Endodermal cell (in vitro differentiated cells): ENCODE results near the gene COX20. TPM values are rescaled to one million over a fixed set of nuclear protein-coding genes. Genes with fewer than 3 reads are reported as not detected.

ENCODE experiments used
- DNase-seq: peaks from one replicate; pipeline ENCODE4 v3.0.0-alpha.2; 2017
- H3K27ac ChIP-seq: 2 replicates; pipeline ENCODE4 v1.5.1; 2013; ENCODE audit warnings: mild to moderate bottlenecking, low read depth, low read length, moderate library complexity
- H3K27me3 ChIP-seq: 2 replicates; pipeline ENCODE4 v1.6.1; 2013; ENCODE audit warnings: mild to moderate bottlenecking, low read length, moderate library complexity; ENCODE audit not compliant: insufficient read depth, control insufficient read depth, poor library complexity, severe bottlenecking
- H3K36me3 ChIP-seq: 2 replicates; pipeline ENCODE4 v1.7.0; 2013; ENCODE audit warnings: mild to moderate bottlenecking, low read length, moderate library complexity; ENCODE audit not compliant: control insufficient read depth, insufficient read depth
- H3K4me1 ChIP-seq: one replicate; pipeline ENCODE4 v1.7.0; 2013; ENCODE audit warnings: low read length; ENCODE audit not compliant: control insufficient read depth, insufficient read depth
- H3K4me3 ChIP-seq: 2 replicates; pipeline ENCODE4 v1.5.1; 2013; ENCODE audit warnings: mild to moderate bottlenecking, low read length, moderate library complexity
- H3K9ac ChIP-seq: 2 replicates; pipeline ENCODE4 v1.6.1; 2013; ENCODE audit warnings: mild to moderate bottlenecking, low read length, moderate library complexity; ENCODE audit not compliant: poor library complexity, severe bottlenecking; ENCODE audit errors: extremely low read depth
- H3K9me3 ChIP-seq: 2 replicates; pipeline ENCODE4 v1.6.1; 2013; ENCODE audit warnings: mild to moderate bottlenecking, low read length, moderate library complexity; ENCODE audit not compliant: control insufficient read depth
- H3K27ac Mint-ChIP-seq: 2 replicates; pipeline ENCODE4 v1.8.0; 2020; ENCODE audit warnings: mixed read lengths
- H3K27me3 Mint-ChIP-seq: 2 replicates; pipeline ENCODE4 v1.8.0; 2021; ENCODE audit warnings: mild to moderate bottlenecking, mixed read lengths; ENCODE audit not compliant: insufficient read depth
- H3K36me3 Mint-ChIP-seq: 2 replicates; pipeline ENCODE4 v1.8.0; 2020; ENCODE audit warnings: low read depth, mixed read lengths
- H3K4me1 Mint-ChIP-seq: 2 replicates; pipeline ENCODE4 v1.8.0; 2020; ENCODE audit warnings: mixed read lengths
- H3K4me3 Mint-ChIP-seq: 2 replicates; pipeline ENCODE4 v1.8.0; 2020; ENCODE audit warnings: mild to moderate bottlenecking, moderate library complexity, mixed read lengths
- H3K9me3 Mint-ChIP-seq: 2 replicates; pipeline ENCODE4 v1.8.0; 2020; ENCODE audit warnings: mild to moderate bottlenecking, mixed read lengths
- CTCF ChIP-seq: fragments of 200-600 bp; sonication (generic); conservative IDR thresholded peaks from 2 replicates; pipeline ENCODE4 v1.5.0; 2021; ENCODE audit warnings: antibody characterized with exemption, mild to moderate bottlenecking
- WGBS, 2 experiments: methylation state at CpG; one replicate each; pipeline versions ENCODE4 v1.1.5 to v1.1.7; 2013; ENCODE audit warnings: missing lambda C conversion rate in 2 of 2, mixed read lengths in 1 of 2; ENCODE audit not compliant: insufficient coverage in 1 of 2, insufficient read length in 1 of 2; 5-methylcytosine and 5-hydroxymethylcytosine counted together
- total RNA-seq, 2 donors: library from RNA; stranded (reverse); fragmentation: NEBNext Ultra II Directional in 1 of 2; extraction: Animal tissue kit (Norgen Biotek cat#: 25700) in 1 of 2; gene quantifications; 2 replicates in 1 of 2; 3 replicates in 1 of 2; pipeline ENCODE4 v1.2.1, GENCODE V29; 2021

Gene COX20
- total RNA-seq, 2 donors from 2014 or later = 19.5 to 23.4 TPM

GRCh38 chr1:244846653-244847052, 11.2 kb downstream of the COX20 start:
- H3K27ac Mint-ChIP-seq = no peak overlapping the region
- no peak for TF ChIP-seq CTCF
- Histone ChIP-seq H3K27ac (no peak overlapping the region), H3K27me3 (no peaks in the 10 kb centered on the region), H3K9ac (no peak overlapping the region), H3K4me1 (no peaks in the 10 kb centered on the region), H3K36me3 (peaks cover 98% of the 10 kb centered on the region), H3K9me3 (no peaks in the 10 kb centered on the region), H3K4me3 (no peak overlapping the region)
- H3K27me3 Mint-ChIP-seq = no peaks in the 10 kb centered on the region
- DNase-seq = no peak
- H3K36me3 Mint-ChIP-seq = peaks cover 79% of the 10 kb centered on the region
- WGBS, 2 experiments = 93 to 100% methylated on average over 1 to 6 of the region's 6 CpGs
- no peaks in the 10 kb centered on the region for H3K4me1 Mint-ChIP-seq
- H3K9me3 Mint-ChIP-seq = no peaks in the 10 kb centered on the region
- H3K4me3 Mint-ChIP-seq = no peak overlapping the region

- Histone ChIP-seq H3K4me3 (no peak overlapping the region), H3K27ac (no peak overlapping the region), H3K9ac (no peak overlapping the region), H3K27me3 (no peaks in the 10 kb centered on the region), H3K4me1 (no peaks in the 10 kb centered on the region), H3K9me3 (no peaks in the 10 kb centered on the region), H3K36me3 (peaks cover 98% of the 10 kb centered on the region)
- no peak for TF ChIP-seq CTCF
- DNase-seq = no peak
- Mint-ChIP-seq H3K27me3 (no peaks in the 10 kb centered on the region), H3K27ac (peak overlapping the region; percentile 13), H3K4me3 (no peak overlapping the region), H3K4me1 (no peaks in the 10 kb centered on the region), H3K9me3 (no peaks in the 10 kb centered on the region), H3K36me3 (peaks cover 85% of the 10 kb centered on the region)
- 100% methylated on average over 1 of the region's 1 CpG; no CpG with 5 or more reads in 1 of the 2 experiments for WGBS, 2 experiments
Measured at GRCh38 chr1:244849189-244849866, 13.9 kb downstream of the COX20 start.

- H3K27ac ChIP-seq = no peak overlapping the region
- H3K4me1 Mint-ChIP-seq = no peaks in the 10 kb centered on the region
- no peak overlapping the region for H3K9ac ChIP-seq
- H3K4me1 ChIP-seq = no peaks in the 10 kb centered on the region
- H3K36me3 ChIP-seq = peaks cover 100% of the 10 kb centered on the region
- H3K27ac Mint-ChIP-seq = peak overlapping the region; percentile 39
- WGBS, 2 experiments = 92 to 93% methylated on average over 2 to 3 of the region's 3 CpGs
- H3K27me3 Mint-ChIP-seq = no peaks in the 10 kb centered on the region
- no peak for TF ChIP-seq CTCF
- H3K27me3 ChIP-seq = no peaks in the 10 kb centered on the region
- no peak for DNase-seq
- no peaks in the 10 kb centered on the region for H3K9me3 ChIP-seq
- H3K36me3 Mint-ChIP-seq = peaks cover 85% of the 10 kb centered on the region
- no peaks in the 10 kb centered on the region for H3K9me3 Mint-ChIP-seq
- no peak overlapping the region for H3K4me3 Mint-ChIP-seq
- no peak overlapping the region for H3K4me3 ChIP-seq
Measured at GRCh38 chr1:244850099-244850852, 14.8 kb downstream of the COX20 start.
